ENCODE data around the gene ALOX12B. TPM values are rescaled to one million over a fixed set of nuclear protein-coding genes. Genes with fewer than 3 reads are reported as not detected.

The ALOX12B gene
- total and polyA plus RNA-seq, 2 of the 13 experiments (the other 11 are each of a cell fraction or from before 2014, with no cell fraction given): 0.13 TPM; not detected in 1

DNA sequence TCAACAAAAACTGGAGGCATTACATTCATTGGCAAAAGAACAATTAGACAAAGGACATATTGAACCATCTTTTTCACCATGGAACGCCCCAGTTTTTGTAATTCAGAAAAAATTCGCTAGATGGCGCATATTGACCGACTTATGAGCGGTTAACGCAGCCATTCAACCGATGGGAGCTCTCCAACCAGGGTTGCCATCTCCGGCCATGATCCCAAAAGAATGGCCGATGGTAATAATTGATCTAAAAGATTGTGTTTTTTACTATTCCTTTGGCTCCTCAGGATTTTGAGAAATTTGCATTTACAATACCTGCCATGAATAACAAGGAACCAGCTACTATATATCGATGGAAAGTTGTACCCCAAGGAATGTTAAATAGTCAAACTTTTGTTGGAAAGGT lies 27.2 kb downstream of the ALOX12B start (continued):
- TF ChIP-seq REST (IDR thresholded peaks at IDR 0.05; ENCODE audit: borderline replicate concordance in 1 of 2, low read depth in 1 of 2, low read length in 2 of 2): peak in 1 of 2 experiments; percentile 39; a peak in 1 of 4 replicates
- TF ChIP-seq ZNF816 (CRISPR knock-in tag; IDR thresholded peaks at IDR 0.05; ENCODE audit: borderline replicate concordance): peak; percentile 21; the same call in 1 of the 2 replicates
- peak; percentile 75 for TF ChIP-seq STAG1 (CRISPR knock-in tag; IDR thresholded peaks at IDR 0.05)
- no peak for TF ChIP-seq ADNP (CRISPR knock-in tag; IDR thresholded peaks at IDR 0.05)
- peak; percentile 67; the same call in 1 of the 2 replicates for TF ChIP-seq RAD21 (CRISPR knock-in tag; IDR thresholded peaks at IDR 0.05)
- no peak for TF ChIP-seq SOX6 (IDR thresholded peaks at IDR 0.05)
- peak; percentile 44; the same call in 1 of the 2 replicates for TF ChIP-seq SOX6 (CRISPR knock-in tag; IDR thresholded peaks at IDR 0.05)
- peak in 1 of 2 experiments; percentile 50; a peak in 1 of 4 replicates for TF ChIP-seq POLR2A (IDR thresholded peaks at IDR 0.05; ENCODE audit: insufficient read depth in 1 of 2, low read depth in 2 of 2, low read length in 2 of 2)
- TF ChIP-seq SOX13 (IDR thresholded peaks at IDR 0.05): no peak
- TF ChIP-seq SOX13 (CRISPR knock-in tag; conservative IDR thresholded peaks at IDR 0.05 in 1 of 2, IDR thresholded peaks at IDR 0.05 in 1 of 2): 0 out of 4 replicates have a peak, but pooled peaks of 1 of the 2 experiments have one; percentile 17
- TF ChIP-seq SMC3 (IDR thresholded peaks at IDR 0.05; ENCODE audit: low read length): peak; percentile 50; the same call in 1 of the 2 replicates
- TF ChIP-seq CTCF (CRISPR knock-in tag; IDR thresholded peaks at IDR 0.05): peak; percentile 75
- no peak for TF ChIP-seq IRF2 (CRISPR knock-in tag; IDR thresholded peaks at IDR 0.05)
- 0 out of 2 replicates have a peak, but pooled peaks have one; percentile 32 for TF ChIP-seq HNF1B (CRISPR knock-in tag; IDR thresholded peaks at IDR 0.05)
- peak; percentile 50; the same call in 1 of the 2 replicates for TF ChIP-seq POLR2AphosphoS5 (IDR thresholded peaks at IDR 0.05; ENCODE audit: low read depth, low read length)
- no peak for TF ChIP-seq SATB2 (CRISPR knock-in tag; IDR thresholded peaks at IDR 0.05)

Data from HepG2 (cell line).